ENCODE measurements around the gene GALK2.

Gene GALK2

DNA sequence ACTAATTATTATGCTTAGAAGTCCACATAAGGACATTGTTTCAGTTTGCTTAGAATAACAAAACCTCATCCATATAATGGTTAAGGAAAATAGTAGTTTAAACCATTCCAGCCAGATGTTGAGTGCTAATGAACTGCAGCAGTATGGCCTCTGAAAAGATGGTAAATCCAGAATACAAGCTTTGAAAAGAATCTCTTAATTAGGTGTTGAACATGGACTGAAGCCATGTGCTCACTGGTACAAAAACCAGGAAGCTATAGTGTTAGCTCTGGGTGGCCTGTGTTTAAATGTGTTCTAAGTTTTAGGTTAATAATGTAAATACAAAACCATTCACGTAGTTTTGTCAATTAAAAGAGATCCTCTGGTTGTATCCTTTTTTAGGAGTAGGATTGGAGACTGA, 78.2 kb downstream of the GALK2 start:
- TF ChIP-seq POLR2AphosphoS5 (IDR thresholded peaks at IDR 0.05; ENCODE audit: low read depth, low read length), result no peak
- TF ChIP-seq TAF1 (IDR thresholded peaks at IDR 0.05; ENCODE audit: borderline replicate concordance, insufficient read depth, low read length), result no peak
- TF ChIP-seq, protein P1, sequence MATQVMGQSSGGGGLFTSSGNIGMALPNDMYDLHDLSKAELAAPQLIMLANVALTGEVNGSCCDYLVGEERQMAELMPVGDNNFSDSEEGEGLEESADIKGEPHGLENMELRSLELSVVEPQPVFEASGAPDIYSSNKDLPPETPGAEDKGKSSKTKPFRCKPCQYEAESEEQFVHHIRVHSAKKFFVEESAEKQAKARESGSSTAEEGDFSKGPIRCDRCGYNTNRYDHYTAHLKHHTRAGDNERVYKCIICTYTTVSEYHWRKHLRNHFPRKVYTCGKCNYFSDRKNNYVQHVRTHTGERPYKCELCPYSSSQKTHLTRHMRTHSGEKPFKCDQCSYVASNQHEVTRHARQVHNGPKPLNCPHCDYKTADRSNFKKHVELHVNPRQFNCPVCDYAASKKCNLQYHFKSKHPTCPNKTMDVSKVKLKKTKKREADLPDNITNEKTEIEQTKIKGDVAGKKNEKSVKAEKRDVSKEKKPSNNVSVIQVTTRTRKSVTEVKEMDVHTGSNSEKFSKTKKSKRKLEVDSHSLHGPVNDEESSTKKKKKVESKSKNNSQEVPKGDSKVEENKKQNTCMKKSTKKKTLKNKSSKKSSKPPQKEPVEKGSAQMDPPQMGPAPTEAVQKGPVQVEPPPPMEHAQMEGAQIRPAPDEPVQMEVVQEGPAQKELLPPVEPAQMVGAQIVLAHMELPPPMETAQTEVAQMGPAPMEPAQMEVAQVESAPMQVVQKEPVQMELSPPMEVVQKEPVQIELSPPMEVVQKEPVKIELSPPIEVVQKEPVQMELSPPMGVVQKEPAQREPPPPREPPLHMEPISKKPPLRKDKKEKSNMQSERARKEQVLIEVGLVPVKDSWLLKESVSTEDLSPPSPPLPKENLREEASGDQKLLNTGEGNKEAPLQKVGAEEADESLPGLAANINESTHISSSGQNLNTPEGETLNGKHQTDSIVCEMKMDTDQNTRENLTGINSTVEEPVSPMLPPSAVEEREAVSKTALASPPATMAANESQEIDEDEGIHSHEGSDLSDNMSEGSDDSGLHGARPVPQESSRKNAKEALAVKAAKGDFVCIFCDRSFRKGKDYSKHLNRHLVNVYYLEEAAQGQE (IDR thresholded peaks at IDR 0.05; ENCODE audit: insufficient read depth in 1 of 2, low read depth in 2 of 2, low read length in 2 of 2), result no peak
- no peak for TF ChIP-seq SIN3A (IDR thresholded peaks at IDR 0.05; ENCODE audit: borderline replicate concordance, insufficient read depth, low read length)
- no peak for TF ChIP-seq FOXP2 (optimal IDR thresholded peaks at IDR 0.05; ENCODE audit: borderline replicate concordance, extremely low read depth, extremely low read length, insufficient read depth)

DNA sequence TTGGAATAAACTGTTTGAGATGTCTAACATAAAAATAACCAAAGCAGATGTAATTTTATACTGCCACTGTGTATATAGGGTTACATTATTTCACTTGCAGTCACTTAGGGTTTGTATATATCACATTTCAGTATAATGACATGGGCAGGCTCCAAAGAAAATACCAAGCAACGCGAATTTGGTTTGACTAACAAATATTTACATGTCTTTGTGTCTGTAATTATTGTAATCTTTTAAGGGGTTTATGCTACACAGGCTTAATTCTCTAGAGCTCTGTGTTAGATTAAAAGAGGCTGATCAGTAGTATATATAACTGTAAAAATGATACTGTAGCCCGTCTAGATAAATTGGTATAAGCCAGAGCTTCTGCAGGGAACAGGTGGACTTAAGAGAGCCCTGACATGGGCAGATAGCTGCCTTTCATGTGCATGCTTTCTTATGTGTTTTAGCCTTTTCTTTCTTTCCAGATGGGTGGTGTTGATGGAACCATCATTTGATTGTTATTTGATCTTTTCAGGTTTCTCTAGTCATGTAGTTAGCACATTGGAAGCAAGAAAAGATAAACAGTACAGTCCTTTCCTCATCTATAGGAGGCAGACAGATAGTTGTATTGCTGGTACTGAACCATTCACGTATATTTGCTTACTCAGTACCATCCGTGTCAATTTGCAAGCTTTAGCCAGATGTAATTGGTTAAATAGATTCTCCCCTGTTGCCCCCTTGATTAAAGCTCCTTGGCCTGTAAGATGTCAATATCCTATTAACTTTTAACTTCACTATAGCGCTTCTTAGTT, 86.1 kb downstream of the GALK2 start:
- no peak for TF ChIP-seq POLR2AphosphoS5 (IDR thresholded peaks at IDR 0.05; ENCODE audit: low read depth, low read length)
- no peak for TF ChIP-seq SIN3A (IDR thresholded peaks at IDR 0.05; ENCODE audit: borderline replicate concordance, insufficient read depth, low read length)
- no peak for TF ChIP-seq FOXP2 (optimal IDR thresholded peaks at IDR 0.05; ENCODE audit: borderline replicate concordance, extremely low read depth, extremely low read length, insufficient read depth)
- TF ChIP-seq, protein P1 (IDR thresholded peaks at IDR 0.05; ENCODE audit: insufficient read depth in 1 of 2, low read depth in 2 of 2, low read length in 2 of 2), result no peak
- TF ChIP-seq TAF1 (IDR thresholded peaks at IDR 0.05; ENCODE audit: borderline replicate concordance, insufficient read depth, low read length), result no peak

DNA sequence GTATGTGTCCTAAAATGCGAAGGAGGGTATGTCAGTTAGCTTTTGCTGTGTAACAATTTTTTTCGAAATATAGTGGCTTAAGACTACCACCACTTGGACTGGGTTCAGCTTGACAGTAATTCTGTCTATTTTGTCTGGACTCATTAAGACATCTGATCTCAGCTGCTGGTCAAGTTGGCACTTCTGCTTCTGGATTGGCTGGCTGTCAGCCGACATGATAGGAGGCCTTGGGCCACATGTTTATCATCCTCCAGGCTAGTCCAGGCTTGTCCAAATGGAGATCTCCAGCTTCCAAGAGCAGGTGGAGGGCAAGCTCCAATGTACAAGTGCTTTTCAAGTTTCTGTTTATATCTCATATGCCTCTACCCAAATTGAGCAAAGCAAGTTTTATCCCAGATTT, 95.9 kb downstream of the GALK2 start:
- TF ChIP-seq FOXP2 (optimal IDR thresholded peaks at IDR 0.05; ENCODE audit: borderline replicate concordance, extremely low read depth, extremely low read length, insufficient read depth) (no peak), TAF1 (IDR thresholded peaks at IDR 0.05; ENCODE audit: borderline replicate concordance, insufficient read depth, low read length) (no peak), SIN3A (IDR thresholded peaks at IDR 0.05; ENCODE audit: borderline replicate concordance, insufficient read depth, low read length) (no peak), POLR2AphosphoS5 (IDR thresholded peaks at IDR 0.05; ENCODE audit: low read depth, low read length) (no peak)
- TF ChIP-seq, protein P1 (IDR thresholded peaks at IDR 0.05; ENCODE audit: insufficient read depth in 1 of 2, low read depth in 2 of 2, low read length in 2 of 2), result no peak

DNA sequence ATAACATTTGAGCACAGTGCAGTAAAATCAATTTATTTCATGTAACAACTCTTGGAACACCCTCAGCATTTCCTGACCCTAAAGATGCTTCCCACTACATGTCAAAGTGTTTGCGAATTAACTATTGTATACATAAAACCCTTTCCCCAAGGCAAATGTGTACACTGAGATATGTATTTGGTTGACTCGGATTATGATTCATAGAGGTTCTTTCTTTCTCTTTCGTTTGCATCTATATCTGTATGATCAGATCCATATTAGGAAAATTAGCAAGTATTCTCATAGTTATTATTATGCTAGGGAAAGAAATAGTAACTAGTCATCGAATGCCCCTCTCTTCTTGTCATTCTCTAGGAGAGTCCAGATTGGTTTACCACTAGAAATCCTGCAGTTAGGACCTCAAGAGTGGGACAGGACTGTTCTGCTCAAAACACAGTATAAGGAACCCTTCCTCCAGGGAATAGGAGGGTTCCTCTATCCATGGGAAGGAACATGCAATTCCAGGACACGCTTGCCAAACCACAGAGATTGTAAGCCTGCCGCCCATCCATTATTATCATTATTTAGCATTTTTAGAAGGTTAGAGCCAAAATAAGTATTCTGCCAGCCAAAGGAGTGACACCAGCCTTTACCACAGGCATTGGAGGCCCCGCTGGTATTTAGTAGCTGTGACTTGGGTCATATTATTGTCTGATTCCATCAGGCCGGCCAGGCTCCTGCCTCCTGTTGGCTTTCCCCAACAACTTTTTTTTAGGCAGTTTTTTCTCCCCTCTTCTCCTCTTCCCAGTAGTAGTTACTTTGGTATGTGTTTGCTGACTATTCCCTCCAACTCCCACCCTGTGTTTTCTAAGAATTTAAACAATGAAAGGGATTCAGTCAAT, 100.7 kb downstream of the GALK2 start:
- TF ChIP-seq TAF1 (IDR thresholded peaks at IDR 0.05; ENCODE audit: borderline replicate concordance, insufficient read depth, low read length) (no peak), FOXP2 (optimal IDR thresholded peaks at IDR 0.05; ENCODE audit: borderline replicate concordance, extremely low read depth, extremely low read length, insufficient read depth) (no peak), POLR2AphosphoS5 (IDR thresholded peaks at IDR 0.05; ENCODE audit: low read depth, low read length) (no peak), SIN3A (IDR thresholded peaks at IDR 0.05; ENCODE audit: borderline replicate concordance, insufficient read depth, low read length) (no peak)
- TF ChIP-seq, protein P1 (IDR thresholded peaks at IDR 0.05; ENCODE audit: insufficient read depth in 1 of 2, low read depth in 2 of 2, low read length in 2 of 2), result no peak
